ENCODE data around the gene CEBPG.

The CEBPG gene

DNA sequence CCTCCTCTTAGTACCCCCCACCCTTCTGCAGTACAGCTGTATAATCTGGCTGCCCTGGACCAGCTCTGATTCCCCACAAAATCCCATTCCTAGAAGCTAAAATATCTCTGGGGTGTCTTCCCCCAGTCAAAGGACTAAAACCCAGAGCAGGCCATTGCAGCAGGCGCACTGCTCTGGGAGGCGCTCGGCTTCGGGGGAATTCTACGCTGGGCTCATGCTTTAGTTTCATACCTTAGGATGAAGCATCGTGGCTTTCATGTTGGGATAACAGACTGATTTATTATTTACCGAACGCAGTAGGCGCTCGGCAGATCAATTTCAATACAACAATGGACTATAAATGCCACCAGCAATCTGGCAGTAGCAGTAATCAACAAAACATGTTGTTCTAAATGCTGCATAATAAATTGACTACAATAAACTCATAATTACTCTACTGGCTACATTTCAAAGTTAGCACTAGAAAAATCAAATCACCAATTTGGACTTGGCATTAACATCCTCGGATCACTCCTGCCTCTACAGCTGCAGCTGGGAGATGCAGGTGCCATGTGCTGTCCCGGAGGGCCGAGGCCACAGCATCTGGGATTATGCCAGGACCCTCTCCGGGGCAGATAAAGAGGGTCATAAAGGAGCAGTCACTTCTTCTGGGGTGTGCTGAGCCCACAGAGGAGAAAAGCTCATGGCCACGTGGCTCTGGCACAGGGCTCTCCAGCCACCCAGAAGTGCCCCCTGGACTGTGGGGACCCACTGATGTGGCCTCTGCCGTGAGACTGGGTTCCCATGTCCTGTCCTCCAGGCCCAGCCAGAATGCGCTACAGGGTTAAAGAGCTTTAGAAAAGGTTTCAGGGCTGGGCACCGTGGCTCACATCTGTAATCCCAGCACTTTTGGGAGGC lies 35.3 kb downstream of the CEBPG start:
- DNase-seq, result no peak

DNA sequence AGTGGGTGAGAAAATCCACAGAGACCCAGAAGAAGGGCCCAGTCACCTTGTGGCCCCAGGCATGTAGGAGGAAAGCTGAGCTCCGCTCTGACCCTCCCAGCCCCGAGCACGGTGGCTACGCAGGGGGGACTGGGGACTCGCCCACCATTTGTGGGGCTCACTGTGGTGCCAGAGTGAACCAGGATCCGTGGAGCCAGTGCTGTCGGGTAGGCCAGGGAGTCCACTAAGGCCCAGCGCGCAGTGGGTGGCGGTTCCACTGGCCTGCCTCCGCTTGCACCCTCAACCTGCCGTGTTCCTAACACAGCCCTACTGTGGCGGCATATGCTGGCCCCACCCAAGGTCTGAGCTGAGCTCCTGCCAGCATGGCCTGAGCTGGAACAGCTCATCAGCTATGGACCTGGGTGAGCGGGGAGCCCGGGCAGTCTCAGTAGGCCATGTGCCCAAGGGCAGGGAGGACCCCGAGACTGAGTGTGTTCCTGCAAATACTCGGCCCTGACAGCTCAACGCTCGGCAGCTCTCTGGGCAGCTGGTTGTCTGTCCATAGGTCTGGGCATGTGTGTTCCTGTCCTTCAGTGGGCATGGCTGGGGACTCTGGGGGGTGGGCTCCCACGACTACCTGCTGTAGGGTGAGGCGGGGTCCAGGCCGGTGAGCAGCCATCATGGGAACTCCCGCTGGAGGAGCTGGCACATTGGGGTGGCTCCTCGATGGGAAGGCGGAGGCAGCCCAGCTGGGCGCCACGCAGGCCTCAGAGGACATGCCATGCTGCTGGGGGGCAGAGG lies 36.6 kb downstream of the CEBPG start:
- no peak for DNase-seq

DNA sequence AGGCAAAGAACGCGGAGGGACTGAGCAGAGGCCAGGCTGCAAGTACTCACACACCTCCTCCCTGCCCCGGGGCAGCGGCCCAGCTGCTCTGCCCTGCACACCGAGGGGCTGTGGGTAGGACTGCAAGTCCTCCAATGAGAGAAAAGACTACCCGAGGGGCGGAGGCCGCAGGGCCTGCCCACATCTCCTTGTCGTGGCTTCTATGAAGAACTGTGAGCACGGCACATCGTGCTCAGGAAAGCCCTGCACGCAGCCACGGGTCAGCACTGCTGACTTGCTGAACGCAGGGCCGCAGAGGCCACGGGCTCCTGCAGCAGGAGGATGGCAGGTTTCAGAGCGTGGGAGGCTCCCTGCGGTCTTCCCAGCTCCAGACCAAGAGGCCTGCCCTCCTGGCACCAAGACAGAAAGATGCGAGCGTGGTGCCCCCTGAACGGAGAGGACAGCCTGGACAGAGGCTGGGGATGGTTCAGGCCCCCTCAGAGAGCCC lies 37.4 kb downstream of the CEBPG start:
- no peak for DNase-seq

DNA sequence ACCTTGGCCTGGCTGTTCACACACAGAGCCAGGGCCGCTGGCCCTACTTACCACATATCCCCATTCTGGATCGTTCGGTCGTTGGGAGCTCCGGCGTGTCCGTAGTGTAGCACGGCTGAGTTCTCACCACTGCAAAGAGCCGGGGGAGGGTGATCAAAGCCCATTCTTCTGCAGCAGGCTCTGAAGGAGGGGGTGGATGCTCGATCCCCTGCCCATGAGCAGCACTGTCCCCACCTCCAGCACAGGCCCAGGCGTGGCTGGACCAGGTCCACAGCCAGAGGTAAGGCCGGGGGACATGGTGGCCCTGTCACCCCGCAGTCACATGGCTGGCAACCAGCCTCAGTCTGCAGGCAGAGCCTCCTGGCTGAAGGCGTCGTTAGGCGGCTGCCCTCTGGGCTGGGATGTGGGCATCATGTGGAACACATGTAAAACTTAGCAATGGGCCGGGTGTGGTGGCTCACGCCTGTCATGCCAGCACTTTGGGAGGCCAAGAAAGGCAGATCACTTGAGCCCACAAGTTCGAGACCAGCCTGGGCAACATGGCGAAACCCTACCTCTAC lies 38.2 kb downstream of the CEBPG start:
- no peak for DNase-seq

DNA sequence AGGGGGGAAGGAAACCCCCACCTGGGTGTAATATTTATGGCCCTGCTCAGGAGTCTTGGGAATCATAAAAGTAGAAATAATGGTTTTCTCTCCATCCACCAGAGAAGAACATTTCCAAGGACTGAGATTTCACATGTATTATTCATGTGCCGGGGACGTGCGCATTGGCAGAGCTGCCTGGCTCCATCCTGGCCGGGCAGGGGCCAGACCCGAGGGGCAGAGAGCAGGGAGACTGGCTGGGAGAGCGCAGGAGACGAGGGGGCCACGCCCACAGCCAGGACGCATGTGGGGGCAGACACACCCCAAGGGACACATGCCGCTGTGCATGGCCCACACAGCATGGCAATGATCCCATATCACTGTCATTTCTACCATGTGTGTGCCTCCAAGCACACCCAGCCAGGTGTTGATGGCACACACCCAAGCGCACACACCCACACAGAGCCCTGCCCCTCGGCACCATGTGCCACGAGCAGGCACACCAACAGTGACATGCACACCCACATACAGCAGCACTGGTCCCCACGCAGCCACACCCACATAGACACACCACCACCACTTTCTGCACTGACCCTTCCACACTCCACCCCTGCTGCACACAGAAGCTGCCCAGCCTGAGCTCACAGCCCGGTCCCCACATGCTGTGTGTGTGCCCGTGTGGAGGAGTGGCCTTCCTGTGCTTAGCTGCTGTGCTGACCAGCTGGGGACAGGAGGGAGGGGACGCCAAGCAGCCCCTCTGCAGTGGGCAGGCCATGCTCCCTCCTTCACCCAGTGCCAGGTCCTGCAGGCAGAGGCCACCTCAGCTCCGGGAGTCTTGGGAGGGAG lies 39.3 kb downstream of the CEBPG start:
- no peak for DNase-seq

DNA sequence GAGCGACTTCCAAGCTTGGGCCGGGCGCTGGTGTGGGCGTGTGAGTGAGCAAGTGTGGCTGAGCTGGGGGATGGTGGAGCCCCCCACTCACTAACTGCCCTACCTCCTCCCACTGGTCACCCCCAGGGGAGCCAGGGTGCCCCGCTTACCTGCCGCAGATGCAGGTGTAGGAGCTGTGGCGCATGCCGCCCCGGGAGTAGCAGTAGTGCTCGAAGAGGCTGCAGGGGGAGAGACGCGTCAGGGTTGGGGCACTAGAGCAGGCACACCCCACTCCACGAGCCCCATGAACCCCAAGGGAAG lies 39.9 kb downstream of the CEBPG start:
- DNase-seq, result no peak

DNA sequence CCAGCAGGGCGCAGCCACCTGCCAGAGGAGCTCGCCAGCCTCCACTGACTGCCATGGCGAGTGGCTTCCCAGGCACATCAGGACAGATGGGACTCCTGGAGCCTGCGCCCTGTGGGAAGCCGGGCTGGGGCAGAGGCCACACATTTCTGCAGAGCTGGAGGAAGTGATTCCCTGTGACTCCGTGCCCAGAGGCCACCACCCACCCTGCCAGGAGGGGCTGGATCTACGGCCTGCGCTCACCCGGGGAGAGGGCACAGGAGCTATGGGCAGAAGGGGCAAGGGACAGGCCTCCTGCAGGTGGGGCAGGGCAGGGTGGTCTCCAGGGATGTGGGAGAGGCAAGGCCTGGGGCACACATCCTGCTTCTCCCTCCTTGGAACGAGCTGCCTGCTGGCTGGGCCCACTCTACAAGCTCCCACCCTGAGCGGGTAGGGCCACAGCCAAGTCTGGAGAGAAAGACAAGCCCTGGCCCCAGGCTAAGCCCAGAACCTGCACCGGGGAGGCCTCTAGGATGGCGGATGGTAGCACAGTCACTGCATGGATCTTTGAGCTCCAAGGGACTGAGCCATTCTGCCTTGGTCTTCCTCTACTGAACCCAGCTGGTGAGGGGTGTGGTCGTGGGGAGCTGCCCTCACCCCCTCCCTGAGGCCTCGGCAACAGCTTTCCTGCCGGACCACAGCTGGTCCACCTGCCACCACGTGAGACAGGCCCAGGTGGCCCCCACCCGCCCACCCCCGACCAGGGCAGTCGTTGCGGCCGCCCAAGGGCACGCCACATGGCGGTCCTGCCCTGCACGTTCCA lies 40.6 kb downstream of the CEBPG start:
- no peak for DNase-seq

DNA sequence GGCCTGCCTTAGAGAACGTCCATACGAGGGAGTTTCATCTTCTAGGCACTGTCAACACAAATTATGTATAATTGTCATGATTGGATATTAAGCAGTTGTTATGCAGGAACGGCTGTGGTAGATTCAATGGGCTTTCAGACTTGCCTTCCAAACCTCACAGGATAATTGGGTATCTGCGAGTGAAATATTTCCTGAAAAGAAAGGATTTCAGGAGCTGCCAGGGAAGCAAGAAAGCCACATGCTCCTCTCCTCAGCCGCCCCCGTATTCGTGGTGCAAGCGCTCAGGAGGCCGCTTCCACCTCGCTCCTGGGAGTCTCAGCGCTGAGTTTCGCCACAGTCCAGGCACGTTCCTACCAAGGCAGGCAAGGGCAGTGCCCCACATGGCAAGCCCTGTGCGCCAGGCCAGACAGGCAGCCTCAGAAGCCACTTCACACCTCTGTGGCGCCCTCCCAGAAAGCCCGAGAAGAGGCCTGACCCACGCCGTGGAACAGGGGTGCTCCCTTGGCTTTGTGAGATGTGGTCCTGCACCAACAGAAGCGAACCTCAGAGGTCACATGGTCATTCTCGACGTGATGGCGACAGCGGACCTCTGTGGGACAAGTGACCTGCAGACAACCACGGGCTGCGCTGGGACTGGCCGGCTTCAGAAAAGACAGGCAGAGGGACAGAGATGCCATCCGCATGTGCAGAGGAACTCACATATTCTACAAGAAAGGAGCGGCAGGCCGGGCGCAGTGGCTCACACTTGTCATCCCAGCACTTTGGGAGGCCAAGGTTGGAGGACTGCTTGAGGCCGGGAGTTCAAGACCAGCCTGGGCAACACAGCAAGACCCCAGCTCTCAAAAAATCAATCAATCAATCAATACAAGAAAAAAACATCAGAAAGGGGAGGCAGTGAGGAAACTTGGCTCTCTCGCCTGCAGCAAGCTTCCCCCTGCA lies 41.4 kb downstream of the CEBPG start:
- DNase-seq, result no peak

DNA sequence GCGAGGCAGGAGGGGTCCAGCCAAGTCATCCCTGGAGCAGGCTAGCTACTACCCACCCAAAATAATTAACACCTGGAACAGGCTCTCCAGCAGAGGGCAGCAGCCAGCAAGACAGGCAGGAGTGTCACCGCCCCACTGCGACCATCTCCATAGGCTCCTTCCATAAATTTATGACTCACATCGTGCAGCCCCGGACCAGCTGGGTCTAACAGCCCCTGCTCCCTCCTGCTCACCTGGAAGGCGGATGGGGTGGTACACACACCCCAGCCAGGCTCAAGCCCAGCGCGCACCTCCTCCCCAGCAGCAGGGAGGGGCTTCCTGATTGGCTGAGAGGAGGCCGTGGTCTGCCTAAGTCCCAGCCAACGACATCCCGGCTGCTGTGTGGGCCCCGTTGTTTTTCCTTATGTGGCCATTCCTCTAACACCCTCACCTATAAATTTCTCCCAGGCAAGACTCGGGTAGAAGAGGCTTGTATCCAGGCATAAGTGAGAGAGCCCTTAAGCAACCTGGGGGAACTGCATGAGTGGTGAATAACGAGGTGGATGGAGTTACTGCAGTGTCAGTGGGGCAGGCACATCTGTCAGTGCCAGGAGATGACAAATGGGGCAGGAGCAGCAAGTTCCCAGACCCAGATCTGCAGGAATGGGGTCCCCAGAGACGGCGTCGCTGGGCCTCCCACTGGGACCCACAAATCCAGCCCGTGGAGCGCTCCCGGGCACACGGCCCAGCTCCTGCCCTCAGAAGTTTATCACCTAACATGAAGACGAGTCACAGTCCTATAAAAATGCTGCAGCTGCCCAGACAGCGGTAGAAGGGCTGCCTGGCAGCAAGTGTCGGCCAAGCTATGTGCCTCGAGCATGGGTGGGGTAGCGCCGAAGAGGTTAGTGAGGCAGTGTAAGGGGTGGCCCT lies 43.1 kb downstream of the CEBPG start:
- DNase-seq, result peak; percentile 61

DNA sequence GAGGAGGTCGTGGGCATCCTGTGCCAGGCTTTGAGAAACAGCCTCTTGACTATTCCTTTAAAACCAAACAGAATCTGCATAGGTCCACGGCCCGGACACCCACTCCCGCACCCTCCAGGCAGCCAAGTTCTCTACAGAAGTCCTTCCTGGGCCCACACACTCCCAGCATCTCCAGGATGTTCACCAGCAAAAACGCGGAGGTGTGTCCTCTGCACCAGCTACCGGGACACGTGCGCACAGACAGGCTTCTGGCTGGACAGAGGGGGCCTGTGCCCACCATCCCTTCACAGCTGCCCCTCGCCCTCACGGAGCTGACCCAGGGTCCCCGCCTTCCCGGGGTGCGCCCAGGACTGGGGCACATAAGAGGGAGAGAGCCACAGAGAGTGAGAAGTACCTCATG lies 44.2 kb downstream of the CEBPG start:
- DNase-seq, result no peak

DNA sequence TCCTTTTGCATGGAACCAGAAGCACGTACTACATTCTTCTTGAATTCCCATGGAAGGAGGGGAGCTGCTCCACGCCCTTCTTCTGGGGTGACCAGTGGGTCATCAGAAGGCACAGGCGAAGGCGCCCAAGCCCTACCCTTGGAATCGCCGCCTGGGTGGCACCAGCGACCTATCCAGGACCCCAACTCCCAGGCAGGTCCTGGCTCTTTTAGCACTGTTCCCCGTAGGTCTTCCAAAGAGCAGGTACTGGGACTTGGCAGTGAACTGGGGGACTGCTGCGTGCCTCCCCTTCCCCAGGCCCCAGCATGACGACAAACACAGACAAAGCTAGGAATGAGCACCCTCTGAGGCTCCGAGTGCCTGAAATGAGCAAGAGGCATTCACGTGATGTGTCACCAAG lies 45.0 kb downstream of the CEBPG start:
- no peak for DNase-seq

DNA sequence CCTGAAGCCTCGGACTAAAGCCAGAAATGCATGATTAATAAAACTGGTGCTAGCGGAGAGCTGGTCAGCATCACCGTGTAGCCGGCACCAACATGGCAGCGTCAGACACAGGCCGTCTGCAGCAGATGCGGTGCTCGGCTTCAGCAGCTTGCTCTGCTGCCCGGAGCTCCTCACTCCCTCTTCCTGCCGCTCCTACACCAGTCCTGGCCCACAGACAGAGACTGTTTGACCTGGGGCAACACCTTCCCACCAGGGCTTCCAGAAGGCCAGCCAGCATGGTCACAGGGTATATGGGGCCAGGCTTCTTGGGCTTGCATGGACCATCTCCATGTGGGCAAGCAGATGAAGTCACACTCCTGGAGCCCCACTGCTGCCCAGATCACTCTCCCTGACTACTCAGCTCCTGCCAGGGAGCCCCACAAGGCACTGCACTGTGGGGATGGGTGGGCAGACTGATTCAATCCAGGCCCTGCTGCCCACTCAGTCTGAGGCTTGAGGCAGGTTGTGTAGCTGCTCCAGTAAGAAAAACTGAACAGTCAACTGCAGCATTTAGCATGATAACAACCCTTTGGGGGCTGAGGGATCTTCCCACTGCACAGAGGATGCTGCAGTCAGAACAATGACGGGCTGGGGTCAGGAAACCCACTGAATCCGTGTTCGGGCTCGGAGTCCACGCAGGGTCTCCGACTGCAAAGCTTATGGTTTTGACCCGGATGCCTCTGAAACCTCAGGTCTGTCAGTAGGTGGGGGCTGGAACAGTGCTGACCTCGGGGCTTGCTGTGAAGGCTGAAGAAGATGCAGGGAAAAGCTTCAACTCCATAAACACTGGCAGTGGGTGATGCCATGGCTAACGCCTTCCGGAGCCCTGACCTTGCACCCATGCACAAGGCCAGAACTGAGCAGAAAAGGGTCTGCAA lies 45.6 kb downstream of the CEBPG start:
- DNase-seq, result no peak

DNA sequence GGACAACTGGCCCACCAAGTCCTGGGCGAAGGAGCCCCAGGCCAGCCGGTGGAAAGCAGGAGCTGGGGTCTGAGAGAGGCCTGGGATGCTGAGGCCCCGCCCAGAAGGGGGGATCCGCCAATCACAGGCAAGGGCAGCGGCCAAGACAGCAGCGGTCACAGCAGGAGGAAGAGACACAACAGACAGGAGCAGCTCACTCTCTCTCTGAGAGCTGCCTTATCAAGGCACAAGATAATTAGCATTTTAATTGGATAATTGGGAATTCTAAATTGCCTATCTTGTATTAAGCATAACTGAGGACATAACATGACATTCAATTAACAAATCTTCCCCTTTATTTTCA lies 46.2 kb downstream of the CEBPG start:
- DNase-seq, result no peak

DNA sequence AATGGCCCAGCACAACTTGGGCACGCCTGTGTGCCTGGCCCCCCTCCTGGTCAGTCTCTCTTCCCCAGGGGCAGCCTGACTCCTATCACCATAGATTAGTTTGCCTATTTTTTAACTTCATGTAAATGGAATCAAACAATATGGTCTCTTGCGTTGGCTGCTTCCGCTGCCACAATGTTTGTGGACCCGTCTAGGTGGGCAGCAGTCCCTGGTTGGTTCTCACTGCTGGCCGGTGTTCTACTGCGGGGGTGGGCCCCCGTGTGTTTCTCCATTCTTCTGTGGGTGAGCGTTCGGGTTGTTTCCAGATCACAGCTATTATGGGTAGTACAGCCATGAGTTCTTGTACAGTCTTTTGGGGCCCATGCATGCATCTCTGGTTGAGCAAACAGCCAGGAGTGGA lies 47.3 kb downstream of the CEBPG start:
- no peak for DNase-seq

DNA sequence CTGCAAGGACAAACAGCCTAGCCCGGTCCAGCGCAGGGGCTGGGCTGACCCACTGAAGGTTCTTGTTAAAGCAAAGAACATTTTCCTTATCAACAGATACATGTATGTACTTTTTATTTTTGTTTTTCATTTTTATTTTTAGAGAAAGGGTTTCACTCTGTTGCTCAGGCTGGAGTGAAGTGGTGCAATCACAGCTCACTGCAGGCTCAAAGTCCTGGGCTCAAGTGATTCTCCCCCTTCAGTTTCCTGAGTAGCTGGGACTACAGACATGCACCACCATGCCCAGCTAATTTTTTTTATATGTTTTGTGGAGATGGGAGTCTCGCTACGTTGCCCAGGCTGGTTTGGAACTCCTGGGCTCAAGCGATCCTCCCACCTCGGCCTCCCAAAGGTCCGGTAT lies 47.9 kb downstream of the CEBPG start:
- no peak for DNase-seq

DNA sequence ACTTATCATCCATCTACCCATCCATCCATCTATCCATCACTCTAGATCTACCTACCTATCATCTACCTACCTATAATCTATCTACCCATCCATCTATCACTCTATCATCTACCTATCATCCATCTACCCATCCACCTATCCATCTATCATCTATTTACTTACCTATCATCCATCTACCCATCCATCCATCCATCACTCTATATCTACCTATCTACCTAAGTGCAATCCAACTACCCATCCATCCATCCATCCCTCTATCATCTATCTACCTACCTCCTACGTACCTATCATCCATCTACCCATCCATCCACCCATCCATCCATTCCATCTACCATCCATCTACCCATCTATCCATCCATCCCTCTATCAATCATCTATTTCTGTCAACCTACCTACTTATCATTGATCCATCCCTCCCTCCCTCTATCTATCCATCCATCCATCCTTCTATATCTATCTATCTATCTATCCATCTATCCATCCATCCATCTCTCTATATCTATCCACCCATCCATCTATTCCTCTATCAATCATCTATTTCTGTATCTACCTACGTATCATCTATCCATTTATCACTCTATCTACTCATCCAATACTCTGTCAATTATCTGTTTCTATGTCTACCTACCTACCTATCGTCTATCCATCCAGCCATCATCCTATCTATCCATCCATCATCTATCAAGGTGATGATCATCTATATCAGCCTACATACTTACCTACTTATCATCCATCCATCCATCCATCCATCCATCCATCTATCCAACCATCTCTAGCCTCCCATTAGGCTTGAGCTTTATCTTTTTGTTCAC lies 49.1 kb downstream of the CEBPG start:
- DNase-seq, result no peak

DNA sequence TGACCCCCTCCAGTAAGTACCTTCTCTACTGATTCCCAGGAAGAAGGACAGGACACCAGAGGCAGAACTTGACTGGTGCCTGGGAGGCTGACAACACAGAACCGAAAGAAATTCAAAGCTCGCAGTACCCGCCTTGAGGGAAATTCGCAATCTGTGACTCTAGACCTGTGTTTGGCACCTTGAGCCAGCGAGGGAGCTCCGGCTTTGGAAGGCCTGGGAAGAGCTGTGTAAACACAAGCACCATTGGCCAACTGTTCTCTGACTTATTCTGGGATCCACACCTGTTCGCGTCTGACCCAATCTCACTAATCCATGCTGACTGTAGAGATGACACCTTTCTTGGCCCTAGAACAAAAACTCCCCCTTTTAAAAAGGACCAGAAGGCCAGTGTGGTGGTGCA lies 50.7 kb downstream of the CEBPG start:
- no peak for DNase-seq

All from fibroblast of skin of right quadriceps (primary cell).